GM12878 (cell line): ENCODE results near the gene PPHLN1. TPM values are rescaled to one million over a fixed set of nuclear protein-coding genes. Genes with fewer than 3 reads are reported as not detected.
A peak's percentile ranks its signal among the peaks of the same experiment; 100 is the strongest.

Experiments used
- CBFB ChIP-seq: IDR thresholded peaks from 2 replicates; pipeline ENCODE4 v1.6.1; 2016; ENCODE audit warnings: antibody characterized with exemption, low read depth
- CREM ChIP-seq: IDR thresholded peaks from 2 replicates; pipeline ENCODE4 v1.6.1; 2014; ENCODE audit warnings: antibody characterized with exemption, low read depth
- ESRRA ChIP-seq: IDR thresholded peaks from 2 replicates; pipeline ENCODE4 v1.6.1; 2012; ENCODE audit warnings: mild to moderate bottlenecking, low read length, improper control_type of control experiment
- IRF4 ChIP-seq: IDR thresholded peaks from 2 replicates; pipeline ENCODE4 v1.6.1; 2011; ENCODE audit warnings: low read depth, low read length
- KDM1A ChIP-seq: fragments of 200-600 bp; sonication (generic); IDR thresholded peaks from 2 replicates; pipeline ENCODE4 v1.6.1; 2016; ENCODE audit warnings: borderline replicate concordance
- KLF5 ChIP-seq: fragments of 450-650 bp; IDR thresholded peaks from 2 replicates; pipeline ENCODE4 v1.6.1; 2014; ENCODE audit warnings: mild to moderate bottlenecking; ENCODE audit not compliant: partially characterized antibody
- MAX ChIP-seq: IDR thresholded peaks from 2 replicates; pipeline ENCODE4 v1.6.1; 2012; ENCODE audit warnings: low read depth, low read length, improper control_type of control experiment
- NR2C1 ChIP-seq: fragments of 450-650 bp; IDR thresholded peaks from 2 replicates; pipeline ENCODE4 v1.6.1; 2017; ENCODE audit warnings: antibody characterized with exemption, mild to moderate bottlenecking, moderate library complexity
- PAX8 ChIP-seq: fragments of 450-650 bp; IDR thresholded peaks from 2 replicates; pipeline ENCODE4 v1.6.1; 2017; ENCODE audit warnings: mild to moderate bottlenecking, moderate library complexity
- RCOR1 ChIP-seq: conservative IDR thresholded peaks from 2 replicates; pipeline ENCODE4 v1.6.1; 2012; ENCODE audit warnings: low read depth, low read length, improper control_type of control experiment
- RELB ChIP-seq: fragments of 450-650 bp; IDR thresholded peaks from 2 replicates; pipeline ENCODE4 v1.6.1; 2017; ENCODE audit warnings: low read depth, mild to moderate bottlenecking, moderate library complexity
- SREBF1 ChIP-seq: IDR thresholded peaks from 2 replicates; pipeline ENCODE4 v1.6.1; 2012; ENCODE audit warnings: mild to moderate bottlenecking, low read length
- STAT1 ChIP-seq: fragments of 450-650 bp; conservative IDR thresholded peaks from 2 replicates; pipeline ENCODE4 v1.6.1; 2014; ENCODE audit warnings: antibody characterized with exemption, mild to moderate bottlenecking
- STAT3 ChIP-seq: IDR thresholded peaks from 2 replicates; pipeline ENCODE4 v1.6.1; 2011; ENCODE audit warnings: low read depth, low read length, improper control_type of control experiment
- TARDBP ChIP-seq: IDR thresholded peaks from 2 replicates; pipeline ENCODE4 v1.6.1; 2016; ENCODE audit warnings: borderline replicate concordance
- ZBED1 ChIP-seq: IDR thresholded peaks from 2 replicates; pipeline ENCODE4 v1.6.1; 2016; ENCODE audit warnings: borderline replicate concordance
- ZNF622 ChIP-seq: fragments of 450-650 bp; IDR thresholded peaks from 2 replicates; pipeline ENCODE4 v1.6.1; 2017; ENCODE audit warnings: mild to moderate bottlenecking, inconsistent platforms
- ZZZ3 ChIP-seq: IDR thresholded peaks from 2 replicates; pipeline ENCODE4 v1.6.1; 2011; ENCODE audit warnings: low read depth; ENCODE audit not compliant: control insufficient read depth, insufficient read length
- polyA plus RNA-seq, 11 experiments: library from polyadenylated mRNA; depleted of rRNA in 4 of 11; unstranded in 6 of 11; stranded (reverse) in 5 of 11; fragments of >200 nt; fragmentation: Nextera tagmentation in 4 of 11; fragmentation: Illumina TruSeq in 1 of 11; extraction: Ambion mirVana in 4 of 11; extraction: Trizol in 1 of 11; gene quantifications; 1 replicate in 1 of 11; 2 replicates in 10 of 11; pipeline versions ENCODE4 v1.2.1 to v1.2.3, GENCODE V29; 2011 to 2016; ENCODE audit warnings: inconsistent platforms in 2 of 11, missing spikeins in 2 of 11, low read depth in 1 of 11
- total RNA-seq, 4 experiments: library from RNA; depleted of rRNA in 3 of 4; stranded (reverse); fragments of >200 nt in 3 of 4; fragmentation: Illumina TruSeq in 1 of 4; extraction: Trizol in 1 of 4; gene quantifications; 2 replicates each; pipeline versions ENCODE4 v1.2.1 to v1.2.3, GENCODE V29; 2013 to 2021
- TF ChIP-seq, protein P1 (sequence below): fragments of 450-650 bp; IDR thresholded peaks from 2 replicates; pipeline ENCODE4 v1.6.1; 2017; ENCODE audit warnings: mild to moderate bottlenecking
- TF ChIP-seq, protein P2 (sequence below): fragments of 450-650 bp; conservative IDR thresholded peaks from 2 replicates; pipeline ENCODE4 v1.6.1; 2017; ENCODE audit warnings: mild to moderate bottlenecking, moderate library complexity
- TF ChIP-seq, protein P3 (sequence below): IDR thresholded peaks from 2 replicates; pipeline ENCODE4 v1.6.1; 2012; ENCODE audit warnings: mild to moderate bottlenecking, low read depth, low read length

Gene PPHLN1
- total and polyA plus RNA-seq, 10 of the 15 experiments (the other 5 are each of a cell fraction or from before 2014, with no cell fraction given): 73.6 to 117 (median 92.1) TPM

GRCh38 chr12:42299392-42300308, 26.3 kb upstream of the PPHLN1 start (continued):
- TF ChIP-seq SREBF1 (peak; percentile 84), MAX (no peak), KDM1A (peak; percentile 65; the same call in 1 of the 2 replicates), STAT3 (peak; percentile 97; the same call in 1 of the 2 replicates), STAT1 (no peak), ZNF622 (no peak), NR2C1 (no peak), CBFB (peak; percentile 86), ZZZ3 (no peak), KLF5 (no peak), CREM (peak; percentile 95), IRF4 (peak; percentile 99), ESRRA (peak; percentile 84; the same call in 1 of the 2 replicates), PAX8 (peak; percentile 97), ZBED1 (peak; percentile 94), RELB (peak; percentile 80), RCOR1 (0 out of 2 replicates have a peak, but pooled peaks have one; percentile 79), TARDBP (peak; percentile 65; the same call in 1 of the 2 replicates)
- TF ChIP-seq, protein P1, sequence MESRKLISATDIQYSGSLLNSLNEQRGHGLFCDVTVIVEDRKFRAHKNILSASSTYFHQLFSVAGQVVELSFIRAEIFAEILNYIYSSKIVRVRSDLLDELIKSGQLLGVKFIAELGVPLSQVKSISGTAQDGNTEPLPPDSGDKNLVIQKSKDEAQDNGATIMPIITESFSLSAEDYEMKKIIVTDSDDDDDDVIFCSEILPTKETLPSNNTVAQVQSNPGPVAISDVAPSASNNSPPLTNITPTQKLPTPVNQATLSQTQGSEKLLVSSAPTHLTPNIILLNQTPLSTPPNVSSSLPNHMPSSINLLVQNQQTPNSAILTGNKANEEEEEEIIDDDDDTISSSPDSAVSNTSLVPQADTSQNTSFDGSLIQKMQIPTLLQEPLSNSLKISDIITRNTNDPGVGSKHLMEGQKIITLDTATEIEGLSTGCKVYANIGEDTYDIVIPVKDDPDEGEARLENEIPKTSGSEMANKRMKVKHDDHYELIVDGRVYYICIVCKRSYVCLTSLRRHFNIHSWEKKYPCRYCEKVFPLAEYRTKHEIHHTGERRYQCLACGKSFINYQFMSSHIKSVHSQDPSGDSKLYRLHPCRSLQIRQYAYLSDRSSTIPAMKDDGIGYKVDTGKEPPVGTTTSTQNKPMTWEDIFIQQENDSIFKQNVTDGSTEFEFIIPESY: peak; percentile 50; the same call in 1 of the 2 replicates
- TF ChIP-seq, protein P2, sequence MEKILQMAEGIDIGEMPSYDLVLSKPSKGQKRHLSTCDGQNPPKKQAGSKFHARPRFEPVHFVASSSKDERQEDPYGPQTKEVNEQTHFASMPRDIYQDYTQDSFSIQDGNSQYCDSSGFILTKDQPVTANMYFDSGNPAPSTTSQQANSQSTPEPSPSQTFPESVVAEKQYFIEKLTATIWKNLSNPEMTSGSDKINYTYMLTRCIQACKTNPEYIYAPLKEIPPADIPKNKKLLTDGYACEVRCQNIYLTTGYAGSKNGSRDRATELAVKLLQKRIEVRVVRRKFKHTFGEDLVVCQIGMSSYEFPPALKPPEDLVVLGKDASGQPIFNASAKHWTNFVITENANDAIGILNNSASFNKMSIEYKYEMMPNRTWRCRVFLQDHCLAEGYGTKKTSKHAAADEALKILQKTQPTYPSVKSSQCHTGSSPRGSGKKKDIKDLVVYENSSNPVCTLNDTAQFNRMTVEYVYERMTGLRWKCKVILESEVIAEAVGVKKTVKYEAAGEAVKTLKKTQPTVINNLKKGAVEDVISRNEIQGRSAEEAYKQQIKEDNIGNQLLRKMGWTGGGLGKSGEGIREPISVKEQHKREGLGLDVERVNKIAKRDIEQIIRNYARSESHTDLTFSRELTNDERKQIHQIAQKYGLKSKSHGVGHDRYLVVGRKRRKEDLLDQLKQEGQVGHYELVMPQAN: 0 out of 2 replicates have a peak, but pooled peaks have one; percentile 25
- TF ChIP-seq, protein P3, sequence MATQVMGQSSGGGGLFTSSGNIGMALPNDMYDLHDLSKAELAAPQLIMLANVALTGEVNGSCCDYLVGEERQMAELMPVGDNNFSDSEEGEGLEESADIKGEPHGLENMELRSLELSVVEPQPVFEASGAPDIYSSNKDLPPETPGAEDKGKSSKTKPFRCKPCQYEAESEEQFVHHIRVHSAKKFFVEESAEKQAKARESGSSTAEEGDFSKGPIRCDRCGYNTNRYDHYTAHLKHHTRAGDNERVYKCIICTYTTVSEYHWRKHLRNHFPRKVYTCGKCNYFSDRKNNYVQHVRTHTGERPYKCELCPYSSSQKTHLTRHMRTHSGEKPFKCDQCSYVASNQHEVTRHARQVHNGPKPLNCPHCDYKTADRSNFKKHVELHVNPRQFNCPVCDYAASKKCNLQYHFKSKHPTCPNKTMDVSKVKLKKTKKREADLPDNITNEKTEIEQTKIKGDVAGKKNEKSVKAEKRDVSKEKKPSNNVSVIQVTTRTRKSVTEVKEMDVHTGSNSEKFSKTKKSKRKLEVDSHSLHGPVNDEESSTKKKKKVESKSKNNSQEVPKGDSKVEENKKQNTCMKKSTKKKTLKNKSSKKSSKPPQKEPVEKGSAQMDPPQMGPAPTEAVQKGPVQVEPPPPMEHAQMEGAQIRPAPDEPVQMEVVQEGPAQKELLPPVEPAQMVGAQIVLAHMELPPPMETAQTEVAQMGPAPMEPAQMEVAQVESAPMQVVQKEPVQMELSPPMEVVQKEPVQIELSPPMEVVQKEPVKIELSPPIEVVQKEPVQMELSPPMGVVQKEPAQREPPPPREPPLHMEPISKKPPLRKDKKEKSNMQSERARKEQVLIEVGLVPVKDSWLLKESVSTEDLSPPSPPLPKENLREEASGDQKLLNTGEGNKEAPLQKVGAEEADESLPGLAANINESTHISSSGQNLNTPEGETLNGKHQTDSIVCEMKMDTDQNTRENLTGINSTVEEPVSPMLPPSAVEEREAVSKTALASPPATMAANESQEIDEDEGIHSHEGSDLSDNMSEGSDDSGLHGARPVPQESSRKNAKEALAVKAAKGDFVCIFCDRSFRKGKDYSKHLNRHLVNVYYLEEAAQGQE: no peak; the same call in 1 of the 2 replicates
